ENCODE results near the gene ZNF511.

ZNF511 gene

GRCh38 chr10:133326223-133326551 is 17.5 kb downstream of the ZNF511 start:
- TF ChIP-seq, protein P1, sequence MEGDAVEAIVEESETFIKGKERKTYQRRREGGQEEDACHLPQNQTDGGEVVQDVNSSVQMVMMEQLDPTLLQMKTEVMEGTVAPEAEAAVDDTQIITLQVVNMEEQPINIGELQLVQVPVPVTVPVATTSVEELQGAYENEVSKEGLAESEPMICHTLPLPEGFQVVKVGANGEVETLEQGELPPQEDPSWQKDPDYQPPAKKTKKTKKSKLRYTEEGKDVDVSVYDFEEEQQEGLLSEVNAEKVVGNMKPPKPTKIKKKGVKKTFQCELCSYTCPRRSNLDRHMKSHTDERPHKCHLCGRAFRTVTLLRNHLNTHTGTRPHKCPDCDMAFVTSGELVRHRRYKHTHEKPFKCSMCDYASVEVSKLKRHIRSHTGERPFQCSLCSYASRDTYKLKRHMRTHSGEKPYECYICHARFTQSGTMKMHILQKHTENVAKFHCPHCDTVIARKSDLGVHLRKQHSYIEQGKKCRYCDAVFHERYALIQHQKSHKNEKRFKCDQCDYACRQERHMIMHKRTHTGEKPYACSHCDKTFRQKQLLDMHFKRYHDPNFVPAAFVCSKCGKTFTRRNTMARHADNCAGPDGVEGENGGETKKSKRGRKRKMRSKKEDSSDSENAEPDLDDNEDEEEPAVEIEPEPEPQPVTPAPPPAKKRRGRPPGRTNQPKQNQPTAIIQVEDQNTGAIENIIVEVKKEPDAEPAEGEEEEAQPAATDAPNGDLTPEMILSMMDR (IDR thresholded peaks at IDR 0.05; ENCODE audit: control insufficient read depth, insufficient read depth, low read depth, low read length, missing control alignments), result no peak
- no peak for DNase-seq (ENCODE audit: low read depth)
- H3K4me3 ChIP-seq (ENCODE audit: control insufficient read depth, low read depth, low read length), result peak overlapping the region; percentile 16; the same call in 1 of the 2 replicates

DNA sequence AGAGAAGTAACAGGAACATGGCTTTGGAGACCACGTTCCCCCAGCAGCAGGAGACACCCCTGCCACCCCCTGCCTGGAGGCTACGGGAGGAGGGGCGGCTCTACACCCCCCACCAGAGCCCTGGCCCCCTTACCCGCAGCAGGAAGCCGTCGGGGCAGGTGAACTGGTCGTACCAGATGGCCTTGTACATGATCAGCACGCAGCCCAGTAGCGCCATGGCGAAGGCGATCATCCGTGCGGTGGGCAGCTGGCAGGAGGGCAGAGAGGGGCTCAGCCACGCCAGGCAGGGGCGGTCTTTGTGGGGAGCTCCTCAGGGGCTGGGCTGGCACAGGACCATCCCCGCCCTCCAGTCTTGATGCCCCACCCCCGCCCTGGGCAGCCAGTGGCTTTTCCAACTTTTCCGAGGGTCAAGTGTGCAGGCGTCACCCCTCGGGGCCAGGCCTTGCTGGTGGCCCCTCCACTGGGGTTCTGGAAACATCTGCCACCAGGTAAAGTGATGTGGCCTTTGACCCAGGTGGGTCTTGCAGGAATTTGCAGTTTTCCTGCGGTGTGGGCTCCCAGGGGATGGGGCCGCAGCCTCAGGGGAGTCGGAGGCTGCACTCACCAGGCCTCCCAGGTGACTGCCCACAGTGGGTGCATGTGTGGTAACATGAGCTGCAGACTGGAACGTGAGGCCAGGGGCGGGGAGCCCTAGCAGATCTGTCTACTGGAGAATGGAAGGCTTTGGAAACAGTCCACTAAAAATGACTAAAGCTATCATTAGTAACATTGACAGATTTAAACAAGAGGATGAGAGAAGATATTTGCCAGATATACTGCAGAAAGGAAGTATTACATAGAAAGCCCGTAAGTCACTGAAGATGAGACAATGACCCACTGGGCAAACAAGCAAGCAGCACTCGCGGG is 18.3 kb downstream of the ZNF511 start:
- TF ChIP-seq, protein P1 (IDR thresholded peaks at IDR 0.05; ENCODE audit: control insufficient read depth, insufficient read depth, low read depth, low read length, missing control alignments), result no peak
- no peak overlapping the region for H3K4me3 ChIP-seq (ENCODE audit: control insufficient read depth, low read depth, low read length)
- DNase-seq (ENCODE audit: low read depth), result no peak

- no peak overlapping the region for H3K4me3 ChIP-seq (ENCODE audit: control insufficient read depth, low read depth, low read length)
- DNase-seq (ENCODE audit: low read depth), result no peak
- TF ChIP-seq, protein P1 (IDR thresholded peaks at IDR 0.05; ENCODE audit: control insufficient read depth, insufficient read depth, low read depth, low read length, missing control alignments), result no peak
Measured at GRCh38 chr10:133327651-133328357, 19.1 kb downstream of the ZNF511 start.

- TF ChIP-seq, protein P1 (IDR thresholded peaks at IDR 0.05; ENCODE audit: control insufficient read depth, insufficient read depth, low read depth, low read length, missing control alignments), result no peak
- no peak for DNase-seq (ENCODE audit: low read depth)
- no peak overlapping the region for H3K4me3 ChIP-seq (ENCODE audit: control insufficient read depth, low read depth, low read length)
Measured at GRCh38 chr10:133328358-133329343, 19.9 kb downstream of the ZNF511 start.

GRCh38 chr10:133329491-133330202 is 20.9 kb downstream of the ZNF511 start:
- DNase-seq (ENCODE audit: low read depth), result peak; percentile 31
- TF ChIP-seq, protein P1 (IDR thresholded peaks at IDR 0.05; ENCODE audit: control insufficient read depth, insufficient read depth, low read depth, low read length, missing control alignments), result peak; percentile 97
- peak overlapping the region; percentile 26 for H3K4me3 ChIP-seq (ENCODE audit: control insufficient read depth, low read depth, low read length)

All from AG09309 (cell line).